NCI-H2196 (cell line): ENCODE results near the gene FBXL7.

Experiments used
- DNase-seq: peaks from one replicate; lab custom pipeline; 2025; ENCODE audit not compliant: unreplicated experiment; lab: John Stamatoyannopoulos, UW

The FBXL7 gene

GRCh38 chr5:15575666-15576065 lies 75.7 kb downstream of the FBXL7 start:
- no peak for DNase-seq

- no peak for DNase-seq
Observed at GRCh38 chr5:15577132-15577531, 77.2 kb downstream of the FBXL7 start.

- no peak for DNase-seq
Observed at GRCh38 chr5:15577831-15578230, 77.9 kb downstream of the FBXL7 start.

GRCh38 chr5:15579193-15579990 lies 79.4 kb downstream of the FBXL7 start:
- no peak for DNase-seq

GRCh38 chr5:15584528-15584927 lies 84.5 kb downstream of the FBXL7 start:
- no peak for DNase-seq

GRCh38 chr5:15585128-15585527 lies 85.1 kb downstream of the FBXL7 start:
- no peak for DNase-seq

- no peak for DNase-seq
Observed at GRCh38 chr5:15585841-15586591, 86.0 kb downstream of the FBXL7 start.

- DNase-seq = no peak
Observed at GRCh38 chr5:15587916-15588315, 87.9 kb downstream of the FBXL7 start.

- DNase-seq = no peak
Observed at GRCh38 chr5:15592728-15593127, 92.7 kb downstream of the FBXL7 start.

- DNase-seq = no peak
Observed at GRCh38 chr5:15594977-15595568, 95.1 kb downstream of the FBXL7 start.

GRCh38 chr5:15595929-15596328 lies 95.9 kb downstream of the FBXL7 start:
- no peak for DNase-seq

GRCh38 chr5:15596936-15597335 lies 97.0 kb downstream of the FBXL7 start:
- DNase-seq = no peak

- no peak for DNase-seq
Observed at GRCh38 chr5:15597804-15598203, 97.8 kb downstream of the FBXL7 start.

GRCh38 chr5:15598294-15598902 lies 98.4 kb downstream of the FBXL7 start:
- DNase-seq = peak; percentile 29

GRCh38 chr5:15600035-15600434 lies 100.1 kb downstream of the FBXL7 start:
- no peak for DNase-seq

GRCh38 chr5:15601274-15601673 lies 101.3 kb downstream of the FBXL7 start:
- no peak for DNase-seq

- no peak for DNase-seq
Observed at GRCh38 chr5:15601853-15602252, 101.9 kb downstream of the FBXL7 start.

GRCh38 chr5:15604986-15605385 lies 105.0 kb downstream of the FBXL7 start:
- no peak for DNase-seq

GRCh38 chr5:15606197-15606596 lies 106.2 kb downstream of the FBXL7 start:
- no peak for DNase-seq

- DNase-seq = no peak
Observed at GRCh38 chr5:15607076-15607475, 107.1 kb downstream of the FBXL7 start.

- DNase-seq = no peak
Observed at GRCh38 chr5:15609076-15609725, 109.2 kb downstream of the FBXL7 start.
